HUES6 (cell line): Measurements from ENCODE around the gene CD22.

ENCODE experiments used
- H3K27ac ChIP-seq: 2 replicates; pipeline ENCODE4 v1.7.0; 2013; ENCODE audit warnings: low read depth, mild to moderate bottlenecking, low read length, inconsistent platforms
- H3K27me3 ChIP-seq: 2 replicates; pipeline ENCODE4 v1.6.1; 2013; ENCODE audit warnings: low read length; ENCODE audit not compliant: control insufficient read depth, insufficient read depth
- H3K36me3 ChIP-seq: 2 replicates; pipeline ENCODE4 v1.6.1; 2013; ENCODE audit warnings: low read length; ENCODE audit not compliant: control insufficient read depth, insufficient read depth
- H3K4me1 ChIP-seq: 2 replicates; pipeline ENCODE4 v1.6.1; 2013; ENCODE audit warnings: low read length; ENCODE audit not compliant: control insufficient read depth, insufficient read depth
- H3K4me3 ChIP-seq: 2 replicates; pipeline ENCODE4 v1.5.1; 2013; ENCODE audit warnings: low read depth, low read length
- H3K9ac ChIP-seq: one replicate; pipeline ENCODE4 v1.6.1; 2013; ENCODE audit warnings: mild to moderate bottlenecking, low read length
- H3K9me3 ChIP-seq: 2 replicates; pipeline ENCODE4 v1.6.1; 2013; ENCODE audit warnings: low read depth, low read length; ENCODE audit not compliant: control insufficient read depth, insufficient read depth

Gene CD22

DNA sequence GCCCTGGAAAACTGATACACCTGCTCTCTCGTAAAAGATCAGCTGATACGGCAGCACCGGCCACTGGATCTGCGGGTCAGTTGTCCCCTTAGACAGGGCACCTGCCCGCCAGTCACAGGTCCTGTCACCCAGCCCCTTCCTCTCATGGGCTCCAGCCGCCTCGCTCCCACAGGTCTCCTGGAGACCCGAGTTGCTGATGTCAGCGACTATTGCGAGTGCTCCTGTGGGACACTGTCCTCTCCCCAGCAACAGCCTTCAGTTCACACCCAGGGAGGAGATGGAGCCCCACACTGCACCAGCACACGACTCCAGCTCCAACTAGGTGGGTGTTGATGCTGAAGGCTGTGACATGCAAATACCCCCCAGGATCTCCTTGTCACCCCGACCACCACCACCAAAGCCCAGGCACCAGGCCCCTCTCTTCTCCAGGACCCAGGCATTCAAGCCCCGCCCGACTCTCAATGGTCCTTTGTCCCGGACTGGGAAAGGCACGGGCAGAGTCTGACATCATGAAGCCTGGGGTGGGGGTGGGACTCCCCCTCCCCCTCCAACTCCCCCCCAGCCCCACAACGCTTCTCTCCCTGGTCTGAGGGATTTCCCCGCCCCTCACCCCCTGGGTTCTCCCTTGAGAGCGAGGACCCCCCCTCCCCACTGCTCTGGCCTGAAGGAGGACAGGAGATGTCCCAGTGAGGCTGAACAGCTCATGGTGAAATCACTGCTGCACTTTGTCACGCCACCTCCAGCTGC lies 38.4 kb upstream of the CD22 start:
- Histone ChIP-seq H3K9ac (no peak overlapping the region), H3K27ac (no peak overlapping the region), H3K27me3 (no peaks in the 10 kb centered on the region; the same call in 1 of the 2 replicates), H3K9me3 (no peaks in the 10 kb centered on the region), H3K36me3 (no peaks in the 10 kb centered on the region), H3K4me3 (no peak overlapping the region), H3K4me1 (peaks cover 21% of the 10 kb centered on the region)

DNA sequence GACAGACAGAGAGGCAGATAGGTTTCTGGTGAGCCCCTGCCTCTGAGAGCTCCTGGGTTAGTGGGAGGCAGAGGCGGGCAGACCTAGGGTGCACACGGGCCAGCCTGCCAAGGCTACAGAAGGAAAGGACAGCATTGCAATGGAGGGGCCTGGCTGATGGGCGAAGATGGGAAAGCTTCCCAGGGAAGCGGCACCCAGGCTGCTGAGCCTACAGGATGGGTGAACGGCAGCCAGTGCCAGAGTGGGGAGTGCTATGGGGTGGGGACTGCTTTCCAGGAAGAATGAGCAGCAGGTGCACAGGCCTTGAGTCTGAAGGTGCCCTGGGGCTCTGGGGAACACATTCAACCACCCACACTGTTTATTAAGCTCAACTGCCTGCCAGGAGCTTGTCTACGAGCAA lies 37.7 kb upstream of the CD22 start:
- no peak overlapping the region for H3K27ac ChIP-seq
- H3K9me3 ChIP-seq = no peaks in the 10 kb centered on the region
- H3K36me3 ChIP-seq = no peaks in the 10 kb centered on the region
- no peak overlapping the region for H3K4me3 ChIP-seq
- H3K9ac ChIP-seq = no peak overlapping the region
- no peaks in the 10 kb centered on the region; the same call in 1 of the 2 replicates for H3K27me3 ChIP-seq
- H3K4me1 ChIP-seq = peaks cover 24% of the 10 kb centered on the region

DNA sequence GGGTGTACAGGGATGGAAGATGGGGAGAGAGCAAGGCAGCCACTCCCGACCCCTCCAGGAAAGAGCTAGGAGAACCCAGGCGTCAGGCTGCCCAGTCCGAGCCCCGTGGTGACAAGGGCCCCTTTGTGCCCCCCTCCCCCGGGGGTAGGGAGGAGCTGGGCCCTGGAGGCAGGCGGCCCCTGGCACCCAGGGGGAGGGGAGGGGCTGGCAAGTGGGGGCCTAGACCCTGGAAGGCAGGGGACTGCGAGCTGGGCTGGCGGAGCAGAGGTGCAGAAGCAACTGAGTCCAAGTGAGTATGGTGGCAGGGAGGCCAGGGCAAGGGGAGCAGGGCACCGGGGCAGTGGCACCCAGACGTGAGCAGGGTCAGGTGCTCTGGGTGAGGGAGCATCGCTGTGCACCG lies 37.1 kb upstream of the CD22 start, which contains the start of gene MAG:
MAG (plus strand) TSS at position 246 of the 400 bp plus-strand sequence. CDS start 3,248 bp downstream, outside the sequence.
- Histone ChIP-seq H3K4me1 (peaks cover 24% of the 10 kb centered on the region), H3K36me3 (no peaks in the 10 kb centered on the region)

DNA sequence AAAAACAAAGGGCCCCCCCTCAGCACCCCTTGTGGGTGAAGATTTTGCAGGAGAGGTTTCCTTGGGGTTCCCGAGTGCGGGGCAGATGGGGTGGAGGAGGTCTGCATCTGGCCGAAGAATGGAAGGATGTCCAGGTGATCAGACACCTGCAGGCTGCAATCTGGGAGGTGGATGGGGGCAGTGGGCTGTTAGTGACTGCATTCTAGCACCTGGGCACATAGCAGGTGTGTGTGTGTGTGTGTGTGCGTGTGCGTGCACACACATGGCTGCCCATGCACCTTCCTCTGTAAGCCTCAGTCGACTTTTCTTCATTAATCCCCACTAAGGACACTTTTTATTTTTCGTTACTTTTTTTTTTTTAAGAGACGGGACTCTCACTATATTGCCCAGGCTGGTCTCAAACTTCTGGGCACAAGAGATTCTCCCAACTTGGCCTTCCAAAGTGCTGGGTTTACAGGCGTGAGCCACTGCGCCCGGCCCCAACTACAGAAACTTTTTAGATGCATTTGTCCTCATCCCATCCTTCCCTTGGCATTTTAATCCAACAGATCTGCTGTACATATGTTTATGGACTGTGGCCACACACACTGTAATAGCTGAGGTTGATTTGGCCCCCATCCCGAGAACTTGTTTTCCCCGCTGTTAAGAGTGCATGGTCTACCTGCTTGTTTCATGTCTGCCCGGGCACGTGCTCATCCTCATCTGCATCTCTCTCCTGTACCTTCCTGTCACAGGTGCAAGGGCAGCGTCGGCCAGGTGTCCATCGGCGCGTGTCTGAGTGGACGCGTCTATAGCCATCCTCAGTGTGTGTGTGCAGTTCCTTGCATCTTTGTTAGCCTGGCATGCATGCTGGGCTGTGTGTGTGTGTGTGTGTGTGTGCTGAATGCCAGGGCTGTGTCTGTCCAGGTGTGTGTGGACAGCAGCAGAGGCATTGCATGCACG lies 36.3 kb upstream of the CD22 start:
- H3K27me3 ChIP-seq = no peaks in the 10 kb centered on the region; the same call in 1 of the 2 replicates
- peaks cover 24% of the 10 kb centered on the region for H3K4me1 ChIP-seq
- H3K9ac ChIP-seq = no peak overlapping the region

More for the DNA sequence above, 37.1 kb upstream of the CD22 start, which contains the start of gene MAG:
- H3K4me3 ChIP-seq = no peak within 1 kb of the TSS
- H3K9ac ChIP-seq = no peak within 1 kb of the TSS
- H3K27me3 ChIP-seq = no peaks in the 10 kb centered on the region; the same call in 1 of the 2 replicates
- H3K9me3 ChIP-seq = no peaks in the 10 kb centered on the region
- H3K27ac ChIP-seq = no peak within 1 kb of the TSS

DNA sequence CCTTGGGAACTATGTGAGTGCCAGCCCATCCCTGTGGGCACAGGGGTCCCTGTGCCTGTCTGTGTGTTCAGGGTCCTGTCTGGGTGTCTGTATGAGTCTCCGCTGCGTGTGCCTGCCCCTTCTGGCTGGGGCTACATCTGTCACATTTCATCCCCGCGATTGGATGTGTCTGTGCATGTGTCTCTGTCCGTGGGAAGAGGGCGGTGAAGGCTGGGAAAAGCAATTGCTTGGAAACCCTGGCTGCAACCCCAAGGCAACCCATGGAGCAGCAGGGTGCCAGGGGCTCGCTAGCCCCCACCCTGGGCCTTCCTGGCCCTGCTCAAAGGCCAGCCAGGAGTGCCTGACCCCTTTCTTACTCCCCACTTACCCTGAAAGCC lies 35.6 kb upstream of the CD22 start:
- Histone ChIP-seq H3K9ac (no peak overlapping the region), H3K27ac (no peak overlapping the region), H3K4me1 (peaks cover 24% of the 10 kb centered on the region), H3K27me3 (no peaks in the 10 kb centered on the region; the same call in 1 of the 2 replicates), H3K36me3 (no peaks in the 10 kb centered on the region), H3K9me3 (no peaks in the 10 kb centered on the region), H3K4me3 (no peak overlapping the region)

More for the DNA sequence above, 36.3 kb upstream of the CD22 start:
- H3K4me3 ChIP-seq = no peak overlapping the region
- no peak overlapping the region for H3K27ac ChIP-seq
- H3K36me3 ChIP-seq = no peaks in the 10 kb centered on the region
- H3K9me3 ChIP-seq = no peaks in the 10 kb centered on the region

DNA sequence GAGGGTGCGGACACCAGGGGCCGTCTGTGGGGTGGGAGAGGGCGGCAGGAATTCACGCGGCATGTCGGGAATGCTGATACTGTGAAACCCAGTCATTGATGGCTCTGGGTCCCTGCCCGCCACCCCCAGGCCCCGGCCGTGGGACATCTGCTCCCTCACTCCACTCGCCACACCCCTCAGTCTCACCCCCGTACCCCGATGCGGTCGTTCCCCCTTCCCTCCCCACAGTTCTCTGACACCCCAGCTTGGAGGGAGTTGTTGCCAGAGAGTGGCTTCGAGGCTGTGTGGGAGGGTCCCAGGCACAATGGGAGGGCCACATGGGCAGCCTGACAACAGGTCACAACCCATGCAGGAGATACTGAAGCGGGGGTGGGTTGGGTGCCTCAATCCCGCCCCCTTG lies 35.2 kb upstream of the CD22 start:
- H3K36me3 ChIP-seq = no peaks in the 10 kb centered on the region
- H3K9me3 ChIP-seq = no peaks in the 10 kb centered on the region
- H3K9ac ChIP-seq = no peak overlapping the region
- H3K4me3 ChIP-seq = no peak overlapping the region
- peaks cover 24% of the 10 kb centered on the region for H3K4me1 ChIP-seq
- H3K27me3 ChIP-seq = no peaks in the 10 kb centered on the region; the same call in 1 of the 2 replicates
- H3K27ac ChIP-seq = no peak overlapping the region

DNA sequence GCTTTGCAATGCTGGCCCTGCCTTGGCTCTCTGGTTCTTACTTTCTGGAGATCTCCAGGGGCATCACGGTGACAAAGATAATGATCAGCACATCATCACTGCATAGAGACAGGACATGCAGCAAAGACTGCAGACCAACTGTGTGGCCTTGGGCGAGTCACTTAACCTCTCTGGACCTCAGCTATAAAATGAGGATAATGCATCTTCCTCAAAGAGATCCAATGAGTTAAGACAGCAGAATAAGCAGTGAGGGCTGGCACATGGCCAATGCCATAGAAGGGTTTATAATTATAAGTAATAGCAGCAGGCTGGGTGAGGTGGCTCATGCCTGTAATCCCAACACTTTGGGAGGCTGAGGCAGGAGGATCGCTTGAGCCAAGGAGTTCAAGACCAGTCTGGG lies 34.7 kb upstream of the CD22 start:
- Histone ChIP-seq H3K4me3 (no peak overlapping the region), H3K4me1 (peaks cover 24% of the 10 kb centered on the region), H3K27me3 (no peaks in the 10 kb centered on the region; the same call in 1 of the 2 replicates), H3K36me3 (no peaks in the 10 kb centered on the region), H3K9ac (no peak overlapping the region), H3K9me3 (no peaks in the 10 kb centered on the region), H3K27ac (no peak overlapping the region)

DNA sequence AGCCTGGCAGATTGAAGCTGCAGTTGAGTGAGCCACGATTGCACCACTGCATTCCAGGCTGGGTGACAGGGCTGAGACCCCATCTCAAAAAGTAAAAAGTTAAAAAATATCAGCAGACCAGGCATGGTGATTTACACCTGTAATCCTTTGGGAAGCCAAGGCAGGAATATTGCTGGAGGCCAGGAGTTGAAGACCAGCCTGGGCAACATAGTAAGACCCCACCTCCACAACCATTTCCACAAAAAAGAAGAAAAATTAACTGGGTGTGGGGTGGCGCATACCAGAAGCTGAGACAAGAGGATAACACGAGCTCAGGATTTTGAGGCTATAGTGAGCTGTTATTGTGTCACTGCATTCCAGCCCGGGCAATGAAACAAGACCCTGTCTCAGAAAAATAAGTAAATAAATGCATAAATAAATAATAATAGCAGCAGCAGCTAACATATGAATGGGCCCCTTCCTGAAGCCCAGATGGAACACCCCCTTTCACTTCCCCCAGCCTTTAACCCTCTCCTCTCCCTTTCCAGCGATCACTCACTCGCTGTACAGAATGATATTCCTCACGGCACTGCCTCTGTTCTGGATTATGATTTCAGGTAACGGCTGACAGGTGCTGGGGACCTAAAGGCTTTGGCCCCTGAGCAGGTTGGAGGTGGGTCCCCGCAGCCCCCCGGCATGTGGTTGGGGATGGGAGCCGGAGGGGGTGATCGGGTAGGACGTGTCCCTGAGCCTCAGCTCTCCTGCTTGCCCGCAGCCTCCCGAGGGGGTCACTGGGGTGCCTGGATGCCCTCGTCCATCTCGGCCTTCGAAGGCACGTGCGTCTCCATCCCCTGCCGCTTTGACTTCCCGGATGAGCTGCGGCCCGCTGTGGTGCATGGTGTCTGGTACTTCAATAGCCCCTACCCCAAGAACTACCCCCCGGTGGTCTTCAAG lies 33.9 kb upstream of the CD22 start:
- no peak overlapping the region for H3K4me3 ChIP-seq
- H3K27me3 ChIP-seq = no peaks in the 10 kb centered on the region; the same call in 1 of the 2 replicates
- no peak overlapping the region for H3K27ac ChIP-seq
- H3K9me3 ChIP-seq = no peaks in the 10 kb centered on the region
- H3K36me3 ChIP-seq = no peaks in the 10 kb centered on the region
- H3K4me1 ChIP-seq = peaks cover 26% of the 10 kb centered on the region
- no peak overlapping the region for H3K9ac ChIP-seq

DNA sequence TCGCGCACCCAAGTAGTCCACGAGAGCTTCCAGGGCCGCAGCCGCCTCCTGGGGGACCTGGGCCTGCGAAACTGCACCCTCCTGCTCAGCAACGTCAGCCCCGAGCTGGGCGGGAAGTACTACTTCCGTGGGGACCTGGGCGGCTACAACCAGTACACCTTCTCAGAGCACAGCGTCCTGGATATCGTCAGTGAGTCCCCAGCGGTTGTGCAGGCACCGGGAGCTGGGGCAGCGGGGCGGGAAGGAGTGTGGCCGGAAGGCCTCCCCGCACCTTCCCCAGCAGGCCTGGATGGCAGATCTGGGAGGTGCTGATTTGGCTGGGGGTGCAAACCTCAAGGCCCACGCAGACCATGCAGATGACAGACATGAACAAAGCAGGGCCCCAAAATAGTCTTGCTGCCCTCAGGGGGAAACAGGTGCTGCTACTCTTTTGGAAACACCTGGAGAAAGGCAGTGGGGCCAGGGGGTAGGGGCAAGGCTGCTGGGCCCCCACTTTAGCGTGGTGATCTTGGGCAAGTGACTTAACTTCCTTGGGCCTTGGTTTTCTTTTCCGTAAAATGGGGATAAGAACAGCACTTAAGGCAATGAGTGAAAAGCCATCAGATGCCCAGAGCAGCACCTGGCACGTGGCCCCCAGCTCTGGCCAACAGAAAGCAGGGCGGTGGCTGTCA lies 33.1 kb upstream of the CD22 start:
- H3K4me1 ChIP-seq = peaks cover 23% of the 10 kb centered on the region
- H3K27ac ChIP-seq = no peak overlapping the region
- no peak overlapping the region for H3K9ac ChIP-seq
- H3K36me3 ChIP-seq = no peaks in the 10 kb centered on the region
- H3K9me3 ChIP-seq = no peaks in the 10 kb centered on the region
- H3K4me3 ChIP-seq = no peak overlapping the region
- H3K27me3 ChIP-seq = no peaks in the 10 kb centered on the region; the same call in 1 of the 2 replicates
